NCI-H1048 (cell line): Measurements from ENCODE around the gene FAM210B.
"Not testable (repeated sequence)": the region's sequence is repeated elsewhere in the genome, so short reads cannot be mapped to it uniquely, and the experiment has no call there.

Source experiments
- DNase-seq: peaks from one replicate; lab custom pipeline; 2025; lab: John Stamatoyannopoulos, UW

Gene FAM210B, protein sequence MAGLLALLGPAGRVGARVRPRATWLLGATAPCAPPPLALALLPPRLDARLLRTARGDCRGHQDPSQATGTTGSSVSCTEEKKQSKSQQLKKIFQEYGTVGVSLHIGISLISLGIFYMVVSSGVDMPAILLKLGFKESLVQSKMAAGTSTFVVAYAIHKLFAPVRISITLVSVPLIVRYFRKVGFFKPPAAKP

GRCh38 chr20:56358600-56359211 is at the start of gene FAM210B:
Gene FAM210B, plus strand, starts transcription at chr20:56358974. Its CDS starts 32 bp downstream, at chr20:56359006.
- DNase-seq = peak; percentile 79

GRCh38 chr20:56316051-56316450 is 42.7 kb upstream of the FAM210B start:
- no peak for DNase-seq

DNA sequence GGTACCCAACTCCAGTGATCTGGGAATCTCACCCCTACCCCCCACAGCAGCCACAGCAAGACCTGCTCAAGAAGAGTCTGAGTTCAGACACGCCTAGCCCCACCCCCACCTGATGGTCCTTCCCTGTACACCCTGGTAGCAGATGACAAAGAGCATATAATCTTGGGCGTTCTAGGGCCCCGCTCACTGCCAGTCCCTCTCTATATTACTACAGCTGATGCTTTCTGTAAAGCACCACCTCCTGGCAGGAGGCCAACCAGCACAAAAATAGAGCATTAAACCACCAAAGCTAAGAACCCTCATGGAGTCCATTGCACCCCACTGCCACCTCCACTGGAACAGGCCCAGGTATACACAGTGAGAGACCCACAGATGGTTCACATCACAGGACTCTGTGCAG is 42.3 kb upstream of the FAM210B start:
- no peak for DNase-seq

GRCh38 chr20:56322681-56323080 is 36.1 kb upstream of the FAM210B start:
- no peak for DNase-seq

- DNase-seq = no peak
Observed at GRCh38 chr20:56323206-56323605, 35.6 kb upstream of the FAM210B start.

- no peak for DNase-seq
Observed at GRCh38 chr20:56323656-56324055, 35.1 kb upstream of the FAM210B start.

- DNase-seq = no peak
Observed at GRCh38 chr20:56324806-56325205, 34.0 kb upstream of the FAM210B start.

- no peak for DNase-seq
Observed at GRCh38 chr20:56328861-56329260, 29.9 kb upstream of the FAM210B start.

DNA sequence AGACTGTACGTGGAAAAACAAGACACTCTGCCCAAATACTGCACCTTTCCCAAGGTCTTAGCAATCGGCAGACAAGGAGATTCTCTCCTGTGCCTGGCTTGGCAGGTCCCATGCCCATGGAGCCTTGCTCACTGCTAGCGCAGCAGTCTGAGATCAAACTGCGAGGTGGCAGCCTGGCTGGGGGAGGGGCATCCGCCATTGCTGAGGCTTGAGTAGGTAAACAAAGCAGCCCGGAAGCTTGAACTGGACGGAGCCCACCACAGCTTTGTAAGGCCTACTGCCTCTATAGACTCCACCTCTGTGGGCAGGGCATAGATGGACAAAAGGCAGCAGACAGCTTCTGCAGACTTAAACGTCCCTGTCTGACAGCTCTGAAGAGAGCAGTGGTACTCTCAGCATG is 22.1 kb upstream of the FAM210B start:
- DNase-seq = not testable (repeated sequence)

- DNase-seq = no peak
Observed at GRCh38 chr20:56342783-56343182, 16.0 kb upstream of the FAM210B start.

DNA sequence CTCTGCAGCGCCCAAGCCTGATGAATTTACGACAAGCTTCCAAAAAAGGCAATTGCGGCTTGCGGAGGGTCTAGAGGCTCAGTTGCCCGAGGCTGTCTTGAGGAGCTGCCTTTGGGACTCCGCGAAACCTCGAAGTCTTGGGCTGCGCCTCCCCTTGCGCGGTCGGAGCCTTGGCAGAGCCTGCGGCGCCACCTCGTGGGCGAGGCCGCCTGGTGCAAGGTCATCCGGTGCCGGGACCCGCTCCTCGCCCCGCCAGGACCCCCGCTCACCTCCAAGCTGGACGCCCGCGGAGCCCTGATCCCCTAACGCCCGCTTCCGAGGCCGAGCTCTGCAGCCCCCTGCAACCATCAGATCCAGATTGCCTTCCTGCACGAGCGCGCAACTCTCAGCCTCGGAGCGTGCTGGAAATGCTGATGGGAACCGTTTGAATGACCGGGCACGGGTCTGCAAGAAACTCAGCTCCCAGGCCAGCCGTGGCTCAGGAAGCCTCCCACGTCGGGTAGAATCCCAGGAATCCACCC is 14.9 kb upstream of the FAM210B start:
- DNase-seq = no peak

DNA sequence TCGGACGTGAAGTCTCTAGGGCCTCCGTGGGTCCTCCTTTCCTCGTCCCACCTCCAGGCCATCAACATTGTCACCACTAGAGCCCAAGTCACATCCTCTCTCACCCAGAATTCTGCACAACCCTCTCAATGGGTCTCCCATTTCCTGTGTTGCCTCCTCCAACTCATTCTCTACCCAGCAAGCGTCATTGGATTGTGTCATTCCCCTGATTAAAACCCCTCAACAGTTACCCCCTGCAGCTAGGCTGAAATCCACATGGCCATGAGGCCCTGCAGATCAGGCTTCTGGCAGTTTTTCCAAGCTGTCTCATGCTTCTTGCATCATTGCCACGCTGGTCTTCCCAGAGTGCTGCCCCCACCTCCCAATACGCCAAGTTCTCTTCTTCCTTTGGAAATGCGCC is 12.9 kb upstream of the FAM210B start:
- DNase-seq = no peak

GRCh38 chr20:56347628-56348304 is 11.0 kb upstream of the FAM210B start:
- DNase-seq = no peak

- no peak for DNase-seq
Observed at GRCh38 chr20:56348305-56348693, 10.5 kb upstream of the FAM210B start.

DNA sequence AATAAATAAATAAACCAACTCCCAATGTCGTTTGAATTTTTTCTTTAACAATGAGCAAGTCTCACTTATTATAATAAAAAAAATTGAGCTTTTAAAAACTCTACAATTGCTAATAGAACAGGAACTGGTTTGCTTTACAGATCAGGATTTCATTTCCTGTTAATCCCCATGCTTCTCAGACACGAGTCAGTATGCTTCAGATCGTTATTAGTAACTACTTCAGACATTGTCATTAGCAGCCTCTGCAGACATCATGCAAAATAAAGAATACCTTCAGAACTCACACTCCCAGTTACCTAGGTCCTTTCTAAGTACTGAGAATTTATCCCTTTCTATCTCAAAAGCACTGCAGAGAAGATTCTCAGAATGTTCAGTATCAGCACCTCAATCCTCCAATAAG is 10.0 kb upstream of the FAM210B start:
- no peak for DNase-seq

DNA sequence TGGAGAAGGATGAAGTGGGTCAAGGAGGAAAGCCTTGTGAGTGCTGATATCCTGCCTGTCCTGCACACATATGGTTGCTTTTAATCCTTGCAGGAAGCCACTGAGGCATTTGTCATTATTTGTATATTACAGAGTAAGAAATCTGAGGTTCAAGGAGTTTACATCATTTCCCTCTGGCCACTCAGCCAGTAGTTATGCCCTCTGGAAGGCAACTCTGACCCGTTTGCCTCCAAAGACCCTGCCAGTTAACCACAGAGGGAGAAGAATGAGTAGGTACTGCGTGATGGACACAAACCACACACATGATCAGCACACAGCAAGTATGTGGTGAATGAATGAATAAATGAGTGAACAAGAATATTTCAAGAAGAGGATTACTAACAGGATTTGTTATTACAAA is 7.9 kb upstream of the FAM210B start:
- DNase-seq = no peak

DNA sequence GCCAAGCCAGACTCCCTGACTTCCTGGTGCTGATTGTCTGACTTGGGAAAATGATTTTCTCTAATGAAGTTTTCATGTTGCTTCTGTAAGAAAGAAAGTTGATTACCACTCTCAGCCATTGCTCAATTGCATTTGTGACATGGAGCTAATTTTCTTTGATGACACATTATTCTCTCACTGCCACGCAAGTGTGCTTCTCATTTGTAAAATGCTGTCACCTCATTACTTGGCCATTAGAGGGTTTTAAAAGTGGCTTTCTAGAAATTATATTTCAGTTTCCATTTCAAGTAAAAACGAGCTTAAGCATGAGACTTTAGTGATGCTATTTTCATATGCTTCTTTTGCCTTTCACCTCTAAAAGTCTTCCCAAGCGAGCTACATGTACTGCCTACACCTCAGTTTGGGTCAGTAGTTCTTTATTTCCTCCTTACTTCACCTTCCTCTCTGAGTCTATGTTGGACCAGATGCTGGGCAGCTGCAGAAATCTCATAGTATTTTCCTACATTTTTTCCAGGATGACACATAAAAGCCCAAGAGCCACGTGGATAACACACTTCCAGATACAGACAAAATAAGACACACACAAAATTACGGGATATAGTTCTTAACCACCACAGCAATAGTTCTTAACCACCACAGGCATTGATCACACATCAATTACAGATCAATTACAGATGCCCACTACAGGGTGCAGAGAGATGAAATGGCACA is 6.3 kb upstream of the FAM210B start:
- no peak for DNase-seq

- no peak for DNase-seq
Observed at GRCh38 chr20:56353356-56353755, 5.4 kb upstream of the FAM210B start.

DNA sequence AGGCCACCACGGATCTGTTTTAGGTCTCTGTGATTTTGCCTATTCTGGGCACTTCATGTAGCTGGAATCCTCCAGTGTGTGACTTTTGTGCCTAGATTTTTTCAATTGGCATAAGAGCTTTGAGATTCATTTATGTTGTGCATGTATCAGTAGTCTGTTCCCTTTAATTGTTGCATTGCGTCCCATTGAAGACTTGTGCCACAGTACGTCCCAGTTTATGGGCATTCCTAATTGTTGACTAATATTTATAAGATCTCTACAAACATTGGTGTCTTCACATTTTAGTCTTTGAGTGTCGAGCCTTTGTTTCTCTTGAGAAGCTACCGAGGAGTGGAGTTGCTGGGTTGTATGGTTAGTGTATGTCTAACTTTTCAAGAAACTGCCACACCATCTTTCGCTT is 704 bp upstream of the FAM210B start:
- no peak for DNase-seq

- DNase-seq = no peak
Observed at GRCh38 chr20:56359212-56360132, 698 bp downstream of the FAM210B start.

DNA sequence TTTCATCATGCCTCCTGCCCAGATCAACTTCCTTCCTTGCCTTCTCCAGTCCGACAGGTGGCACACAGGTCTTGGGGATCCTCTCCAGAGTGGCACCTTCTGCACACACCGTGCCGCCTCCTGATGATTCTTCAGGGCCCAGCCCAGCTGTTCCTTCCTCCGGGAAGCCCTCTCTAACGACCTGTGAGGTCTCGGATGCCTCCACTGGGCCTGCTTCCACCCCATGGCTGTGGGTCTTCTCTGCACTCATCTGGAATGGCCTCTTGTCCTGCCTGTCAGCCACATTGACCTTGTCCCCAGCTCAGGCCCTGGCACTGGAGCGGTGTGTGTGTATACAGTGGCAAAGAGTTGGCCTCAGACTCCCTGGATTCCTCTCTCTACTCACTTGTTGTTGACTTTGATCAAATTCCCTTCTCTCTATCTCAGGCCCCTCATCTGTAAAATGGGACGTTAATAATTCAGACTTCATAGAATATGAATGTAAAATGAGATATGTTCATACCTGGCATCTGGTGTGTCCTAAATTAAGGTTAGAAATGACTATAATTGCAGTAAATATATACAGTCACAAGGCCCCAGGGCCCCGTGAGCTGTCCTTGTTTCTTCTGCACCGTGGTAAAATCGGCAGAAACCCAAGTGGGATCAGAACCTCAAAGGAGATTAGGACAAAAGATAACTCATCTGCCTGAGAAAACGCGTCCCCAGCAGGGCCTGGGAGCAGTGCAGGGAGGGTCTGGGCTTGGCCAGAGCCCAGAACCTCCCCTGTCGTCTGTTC is 1.5 kb downstream of the FAM210B start:
- DNase-seq = no peak
